Measurements from ENCODE around the gene PCDH12. TPM values are rescaled to one million over a fixed set of nuclear protein-coding genes. Genes with fewer than 3 reads are reported as not detected.
A peak's percentile ranks its signal among the peaks of the same experiment; 100 is the strongest.

Gene PCDH12
- total RNA-seq, 1 donor from 2014 or later = 0.07 TPM

- Mint-ChIP-seq H3K4me3 (no peak overlapping the region), H3K4me1 (peaks cover 15% of the 10 kb centered on the region), H3K27ac (no peak overlapping the region), H3K27me3 (ENCODE audit: low read depth) (no peaks in the 10 kb centered on the region), H3K36me3 (peaks cover 15% of the 10 kb centered on the region), H3K9me3 (no peaks in the 10 kb centered on the region)
- TF ChIP-seq CTCF (IDR thresholded peaks at IDR 0.05; ENCODE audit: unreplicated experiment) = no peak
- DNase-seq (ENCODE audit: low spot score in 2 of 2, unreplicated experiment in 2 of 2) = no peak
Observed at GRCh38 chr5:141973871-141974595, 16.0 kb upstream of the PCDH12 start.

- Mint-ChIP-seq H3K4me1 (peaks cover 22% of the 10 kb centered on the region), H3K9me3 (no peaks in the 10 kb centered on the region), H3K27me3 (ENCODE audit: low read depth) (no peaks in the 10 kb centered on the region), H3K27ac (peak overlapping the region; percentile 99), H3K36me3 (peaks cover 10% of the 10 kb centered on the region), H3K4me3 (peak overlapping the region; percentile 96)
- TF ChIP-seq CTCF (IDR thresholded peaks at IDR 0.05; ENCODE audit: unreplicated experiment) = no peak
- no peak for DNase-seq (ENCODE audit: low spot score in 2 of 2, unreplicated experiment in 2 of 2)
Observed at GRCh38 chr5:141969783-141970771, 12.1 kb upstream of the PCDH12 start.

GRCh38 chr5:141968914-141969608, 11.1 kb upstream of the PCDH12 start, which contains the start of gene RNF14:
Gene RNF14 (plus strand): TSS chr5:141969105. CDS start chr5:141973589, 4,484 bp downstream.
- Mint-ChIP-seq H3K4me1 (peaks cover 22% of the 10 kb centered on the region), H3K4me3 (peak within 1 kb of the TSS; percentile 96), H3K27me3 (ENCODE audit: low read depth) (no peaks in the 10 kb centered on the region), H3K36me3 (peaks cover 5% of the 10 kb centered on the region), H3K9me3 (no peaks in the 10 kb centered on the region), H3K27ac (peak within 1 kb of the TSS; percentile 99)
- peak; percentile 88 for TF ChIP-seq CTCF (IDR thresholded peaks at IDR 0.05; ENCODE audit: unreplicated experiment)
- DNase-seq (ENCODE audit: low spot score in 2 of 2, unreplicated experiment in 2 of 2) = peak; percentile 90 to 95

- Mint-ChIP-seq H3K27ac (no peak overlapping the region), H3K4me1 (peaks cover 22% of the 10 kb centered on the region), H3K27me3 (ENCODE audit: low read depth) (no peaks in the 10 kb centered on the region), H3K4me3 (no peak overlapping the region), H3K9me3 (no peaks in the 10 kb centered on the region), H3K36me3 (peaks cover under 1% of the 10 kb centered on the region)
- TF ChIP-seq CTCF (IDR thresholded peaks at IDR 0.05; ENCODE audit: unreplicated experiment) = no peak
- no peak for DNase-seq (ENCODE audit: low spot score in 2 of 2, unreplicated experiment in 2 of 2)
Observed at GRCh38 chr5:141966963-141967333, 8.9 kb upstream of the PCDH12 start.

GRCh38 chr5:141966275-141966962, 8.4 kb upstream of the PCDH12 start:
- no peak for DNase-seq (ENCODE audit: low spot score in 2 of 2, unreplicated experiment in 2 of 2)
- Mint-ChIP-seq H3K4me1 (peaks cover 22% of the 10 kb centered on the region), H3K27me3 (ENCODE audit: low read depth) (no peaks in the 10 kb centered on the region), H3K27ac (no peak overlapping the region), H3K4me3 (no peak overlapping the region), H3K9me3 (no peaks in the 10 kb centered on the region), H3K36me3 (no peaks in the 10 kb centered on the region)
- TF ChIP-seq CTCF (IDR thresholded peaks at IDR 0.05; ENCODE audit: unreplicated experiment) = no peak
